Measurements from ENCODE around the gene MED13. TPM values are rescaled to one million over a fixed set of nuclear protein-coding genes. Genes with fewer than 3 reads are reported as not detected.

MED13 gene
- total RNA-seq, 1 experiment from 2014 or later = 60.7 TPM

- no peak for TF ChIP-seq CTCF (conservative IDR thresholded peaks at IDR 0.05)
Observed at GRCh38 chr17:62064029-62064790, 868 bp downstream of the MED13 start.

More at GRCh38 chr17:62064029-62064790, 868 bp downstream of the MED13 start:
- H2BK12ac ChIP-seq (ENCODE audit: insufficient read length, low read depth, low read length) = no peak overlapping the region
- H3K23ac ChIP-seq (ENCODE audit: insufficient read length, low read depth, low read length) = no peak overlapping the region
- peaks cover 26% of the 10 kb centered on the region; the same call in 1 of the 2 replicates for H3K79me2 ChIP-seq (ENCODE audit: insufficient read depth, low read length)
- peak overlapping the region; percentile 9; the same call in 1 of the 2 replicates for H3K14ac ChIP-seq (ENCODE audit: insufficient read depth, low read length)
- DNase-seq = no peak
- no peak overlapping the region for H2AK5ac ChIP-seq (ENCODE audit: insufficient read length, low read length)
- H3K18ac ChIP-seq (ENCODE audit: insufficient read length, low read depth, low read length) = no peak overlapping the region
- H4K91ac ChIP-seq (ENCODE audit: insufficient read length, low read depth, low read length) = no peak overlapping the region
- H3K4me2 ChIP-seq (ENCODE audit: insufficient read depth, insufficient read length, low read length) = peak overlapping the region; percentile 98
- no peak overlapping the region for H2BK20ac ChIP-seq (ENCODE audit: low read depth, low read length, poor library complexity, severe bottlenecking)
- H3K56ac ChIP-seq (ENCODE audit: insufficient read length, low read depth, low read length) = peak overlapping the region; percentile 6
- H2AFZ ChIP-seq (ENCODE audit: low read length) = no peak overlapping the region
- H3K9ac ChIP-seq (ENCODE audit: extremely low read depth, insufficient read length, low read length) = peak overlapping the region; percentile 98
- no peak overlapping the region for H3T11ph ChIP-seq (ENCODE audit: low read length)
- H3K4ac ChIP-seq (ENCODE audit: low read depth, low read length) = no peak overlapping the region
- H3K27ac ChIP-seq (ENCODE audit: insufficient read length, low read depth, low read length) = no peak overlapping the region
- no peaks in the 10 kb centered on the region for H3K9me3 ChIP-seq (ENCODE audit: control insufficient read depth, low read depth, low read length)
- no peak overlapping the region for H4K5ac ChIP-seq (ENCODE audit: insufficient read length, low read depth, low read length)
- no peak overlapping the region for H2BK15ac ChIP-seq (ENCODE audit: low read depth, low read length)
- peaks cover 14 to 30% (median 28%) of the 10 kb centered on the region in 3 experiments; a peak in 6 of 7 replicates for H3K36me3 Mint-ChIP-seq (ENCODE audit: insufficient read depth in 1 of 3, low read depth in 3 of 3)
- H2BK5ac ChIP-seq (ENCODE audit: insufficient read length, low read length) = no peak overlapping the region
- H3K27me3 ChIP-seq (ENCODE audit: insufficient read depth, low read length) = no peaks in the 10 kb centered on the region
- H3K4me1 ChIP-seq (ENCODE audit: insufficient read depth, low read length) = no peaks in the 10 kb centered on the region
- H3K27ac Mint-ChIP-seq = peak overlapping the region; percentile 89 to 97 (median 90); a peak in 6 of 7 replicates
- no peaks in the 10 kb centered on the region for H4K20me1 ChIP-seq (ENCODE audit: control insufficient read depth, insufficient read depth, insufficient read length)
- WGBS (ENCODE audit: extremely low coverage, insufficient read length, low lambda C conversion rate) = no CpG with 5 or more reads among the region's 5 CpGs
- H2BK120ac ChIP-seq (ENCODE audit: low read depth, low read length, poor library complexity, severe bottlenecking) = no peak overlapping the region
- no peaks in the 10 kb centered on the region for H3K79me1 ChIP-seq (ENCODE audit: insufficient read depth, low read depth, low read length, poor library complexity, severe bottlenecking)
- peaks cover 42 to 48% of the 10 kb centered on the region in 2 experiments for H3K4me1 Mint-ChIP-seq
- H3K4me3 Mint-ChIP-seq = peak overlapping the region; percentile 88 to 96
- no peaks in the 10 kb centered on the region; a peak in 1 of 5 replicates for H3K9me3 Mint-ChIP-seq
- peaks cover 9% of the 10 kb centered on the region for H3K23me2 ChIP-seq (ENCODE audit: insufficient read length, low read depth, low read length, poor library complexity, severe bottlenecking)
- no peak overlapping the region for H4K8ac ChIP-seq (replicated peaks; ENCODE audit: insufficient read length, low read depth, low read length)
- H3K27me3 Mint-ChIP-seq (ENCODE audit: low read depth) = no peaks in the 10 kb centered on the region; the same call in 1 of the 2 replicates

All from H9 (cell line).